ENCODE results near the gene ESYT2. TPM values are rescaled to one million over a fixed set of nuclear protein-coding genes. Genes with fewer than 3 reads are reported as not detected.

ESYT2 gene
- polyA plus RNA-seq, 4 donors: 10.0 to 37.9 (median 21.2) TPM

- no peak for DNase-seq
- H3K4me3 ChIP-seq (ENCODE audit: low read depth in 1 of 3, low read length in 3 of 3): no peak overlapping the region
- no peaks in the 10 kb centered on the region for H3K4me1 ChIP-seq (ENCODE audit: control insufficient read depth in 3 of 3, insufficient read depth in 2 of 3, low read depth in 1 of 3, low read length in 2 of 3)
- H3K9me3 ChIP-seq (ENCODE audit: control insufficient read depth in 2 of 2, insufficient read depth in 1 of 2, low read depth in 1 of 2, low read length in 1 of 2): no peaks in the 10 kb centered on the region
- no peaks in the 10 kb centered on the region for H3K27me3 ChIP-seq (ENCODE audit: control insufficient read depth in 3 of 3, insufficient read depth in 3 of 3, low read length in 3 of 3)
- FAIRE-seq: no peak
- no peak overlapping the region for H3K27ac ChIP-seq (ENCODE audit: low read depth in 1 of 3, low read length in 2 of 3)
- H3K36me3 ChIP-seq (ENCODE audit: control insufficient read depth in 3 of 3, insufficient read depth in 2 of 3, low read depth in 1 of 3, low read length in 3 of 3): peaks cover 17 to 46% (median 27%) of the 10 kb centered on the region in 3 donors
- WGBS, 3 donors: 93 to 96% (median 96%) methylated on average over 14 of the region's 14 CpGs
Measured at GRCh38 chr7:158759749-158760444, 69.4 kb downstream of the ESYT2 start.

GRCh38 chr7:158759245-158759614 lies 70.1 kb downstream of the ESYT2 start:
- 94 to 95% (median 94%) methylated on average over 4 of the region's 4 CpGs for WGBS, 3 donors
- DNase-seq (no peak), FAIRE-seq (no peak)
- Histone ChIP-seq H3K27me3 (ENCODE audit: control insufficient read depth in 3 of 3, insufficient read depth in 3 of 3, low read length in 3 of 3) (no peaks in the 10 kb centered on the region), H3K4me1 (ENCODE audit: control insufficient read depth in 3 of 3, insufficient read depth in 2 of 3, low read depth in 1 of 3, low read length in 2 of 3) (no peaks in the 10 kb centered on the region), H3K36me3 (ENCODE audit: control insufficient read depth in 3 of 3, insufficient read depth in 2 of 3, low read depth in 1 of 3, low read length in 3 of 3) (peaks cover 19 to 47% (median 24%) of the 10 kb centered on the region in 3 donors), H3K4me3 (ENCODE audit: low read depth in 1 of 3, low read length in 3 of 3) (no peak overlapping the region), H3K27ac (ENCODE audit: low read depth in 1 of 3, low read length in 2 of 3) (no peak overlapping the region), H3K9me3 (ENCODE audit: control insufficient read depth in 2 of 2, insufficient read depth in 1 of 2, low read depth in 1 of 2, low read length in 1 of 2) (no peaks in the 10 kb centered on the region)

GRCh38 chr7:158758586-158759244 lies 70.6 kb downstream of the ESYT2 start:
- H3K36me3 ChIP-seq (ENCODE audit: control insufficient read depth in 3 of 3, insufficient read depth in 2 of 3, low read depth in 1 of 3, low read length in 3 of 3): peaks cover 19 to 49% (median 21%) of the 10 kb centered on the region in 3 donors

GRCh38 chr7:158757404-158757989 lies 71.8 kb downstream of the ESYT2 start:
- H3K36me3 ChIP-seq (ENCODE audit: control insufficient read depth in 3 of 3, insufficient read depth in 2 of 3, low read depth in 1 of 3, low read length in 3 of 3): peaks cover 19 to 50% (median 19%) of the 10 kb centered on the region in 3 donors
- WGBS, 3 donors: 95 to 97% (median 97%) methylated on average over 16 of the region's 16 CpGs
- no peak for DNase-seq
- H3K4me1 ChIP-seq (ENCODE audit: control insufficient read depth in 3 of 3, insufficient read depth in 2 of 3, low read depth in 1 of 3, low read length in 2 of 3): no peaks in the 10 kb centered on the region
- H3K27ac ChIP-seq (ENCODE audit: low read depth in 1 of 3, low read length in 2 of 3): no peak overlapping the region
- no peak for FAIRE-seq
- no peak overlapping the region for H3K4me3 ChIP-seq (ENCODE audit: low read depth in 1 of 3, low read length in 3 of 3)
- no peaks in the 10 kb centered on the region for H3K27me3 ChIP-seq (ENCODE audit: control insufficient read depth in 3 of 3, insufficient read depth in 3 of 3, low read length in 3 of 3)
- no peaks in the 10 kb centered on the region for H3K9me3 ChIP-seq (ENCODE audit: control insufficient read depth in 2 of 2, insufficient read depth in 1 of 2, low read depth in 1 of 2, low read length in 1 of 2)

More at GRCh38 chr7:158758586-158759244, 70.6 kb downstream of the ESYT2 start:
- no peaks in the 10 kb centered on the region for H3K9me3 ChIP-seq (ENCODE audit: control insufficient read depth in 2 of 2, insufficient read depth in 1 of 2, low read depth in 1 of 2, low read length in 1 of 2)
- FAIRE-seq: no peak
- H3K27me3 ChIP-seq (ENCODE audit: control insufficient read depth in 3 of 3, insufficient read depth in 3 of 3, low read length in 3 of 3): no peaks in the 10 kb centered on the region
- no peak overlapping the region for H3K4me3 ChIP-seq (ENCODE audit: low read depth in 1 of 3, low read length in 3 of 3)
- 91 to 97% (median 97%) methylated on average over 16 of the region's 16 CpGs for WGBS, 3 donors
- H3K4me1 ChIP-seq (ENCODE audit: control insufficient read depth in 3 of 3, insufficient read depth in 2 of 3, low read depth in 1 of 3, low read length in 2 of 3): no peaks in the 10 kb centered on the region
- no peak for DNase-seq
- no peak overlapping the region for H3K27ac ChIP-seq (ENCODE audit: low read depth in 1 of 3, low read length in 2 of 3)

GRCh38 chr7:158754746-158755444 lies 74.4 kb downstream of the ESYT2 start:
- no peak overlapping the region for H3K4me3 ChIP-seq (ENCODE audit: low read depth in 1 of 3, low read length in 3 of 3)
- no peaks in the 10 kb centered on the region for H3K9me3 ChIP-seq (ENCODE audit: control insufficient read depth in 2 of 2, insufficient read depth in 1 of 2, low read depth in 1 of 2, low read length in 1 of 2)
- DNase-seq (no peak), FAIRE-seq (no peak)
- no peak overlapping the region for H3K27ac ChIP-seq (ENCODE audit: low read depth in 1 of 3, low read length in 2 of 3)
- H3K27me3 ChIP-seq (ENCODE audit: control insufficient read depth in 3 of 3, insufficient read depth in 3 of 3, low read length in 3 of 3): no peaks in the 10 kb centered on the region
- 87 to 92% (median 88%) methylated on average over 11 of the region's 11 CpGs for WGBS, 3 donors
- no peaks in the 10 kb centered on the region for H3K4me1 ChIP-seq (ENCODE audit: control insufficient read depth in 3 of 3, insufficient read depth in 2 of 3, low read depth in 1 of 3, low read length in 2 of 3)
- peaks cover 9 to 35% (median 19%) of the 10 kb centered on the region in 3 donors for H3K36me3 ChIP-seq (ENCODE audit: control insufficient read depth in 3 of 3, insufficient read depth in 2 of 3, low read depth in 1 of 3, low read length in 3 of 3)

GRCh38 chr7:158753900-158754299 lies 75.4 kb downstream of the ESYT2 start:
- FAIRE-seq: no peak

GRCh38 chr7:158751751-158752150 lies 77.6 kb downstream of the ESYT2 start:
- 89 to 98% (median 92%) methylated on average over 3 of the region's 3 CpGs for WGBS, 3 donors
- no peaks in the 10 kb centered on the region for H3K4me1 ChIP-seq (ENCODE audit: control insufficient read depth in 3 of 3, insufficient read depth in 2 of 3, low read depth in 1 of 3, low read length in 2 of 3)
- FAIRE-seq (no peak), DNase-seq (no peak)
- peaks cover 13 to 35% (median 16%) of the 10 kb centered on the region in 3 donors for H3K36me3 ChIP-seq (ENCODE audit: control insufficient read depth in 3 of 3, insufficient read depth in 2 of 3, low read depth in 1 of 3, low read length in 3 of 3)
- H3K27ac ChIP-seq (ENCODE audit: low read depth in 1 of 3, low read length in 2 of 3): no peak overlapping the region
- H3K27me3 ChIP-seq (ENCODE audit: control insufficient read depth in 3 of 3, insufficient read depth in 3 of 3, low read length in 3 of 3): no peaks in the 10 kb centered on the region
- H3K4me3 ChIP-seq (ENCODE audit: low read depth in 1 of 3, low read length in 3 of 3): no peak overlapping the region
- no peaks in the 10 kb centered on the region for H3K9me3 ChIP-seq (ENCODE audit: control insufficient read depth in 2 of 2, insufficient read depth in 1 of 2, low read depth in 1 of 2, low read length in 1 of 2)

More at GRCh38 chr7:158753900-158754299, 75.4 kb downstream of the ESYT2 start:
- H3K9me3 ChIP-seq (ENCODE audit: control insufficient read depth in 2 of 2, insufficient read depth in 1 of 2, low read depth in 1 of 2, low read length in 1 of 2): no peaks in the 10 kb centered on the region
- no peaks in the 10 kb centered on the region for H3K4me1 ChIP-seq (ENCODE audit: control insufficient read depth in 3 of 3, insufficient read depth in 2 of 3, low read depth in 1 of 3, low read length in 2 of 3)
- H3K4me3 ChIP-seq (ENCODE audit: low read depth in 1 of 3, low read length in 3 of 3): no peak overlapping the region
- H3K27me3 ChIP-seq (ENCODE audit: control insufficient read depth in 3 of 3, insufficient read depth in 3 of 3, low read length in 3 of 3): no peaks in the 10 kb centered on the region
- DNase-seq: no peak
- 95 to 98% (median 96%) methylated on average over 5 of the region's 5 CpGs for WGBS, 3 donors
- H3K36me3 ChIP-seq (ENCODE audit: control insufficient read depth in 3 of 3, insufficient read depth in 2 of 3, low read depth in 1 of 3, low read length in 3 of 3): peaks cover 14 to 39% (median 17%) of the 10 kb centered on the region in 3 donors
- H3K27ac ChIP-seq (ENCODE audit: low read depth in 1 of 3, low read length in 2 of 3): no peak overlapping the region

- FAIRE-seq: no peak
- no peaks in the 10 kb centered on the region for H3K4me1 ChIP-seq (ENCODE audit: control insufficient read depth in 3 of 3, insufficient read depth in 2 of 3, low read depth in 1 of 3, low read length in 2 of 3)
- 87 to 98% (median 96%) methylated on average over 2 of the region's 2 CpGs for WGBS, 3 donors
- no peak overlapping the region for H3K27ac ChIP-seq (ENCODE audit: low read depth in 1 of 3, low read length in 2 of 3)
- H3K9me3 ChIP-seq (ENCODE audit: control insufficient read depth in 2 of 2, insufficient read depth in 1 of 2, low read depth in 1 of 2, low read length in 1 of 2): no peaks in the 10 kb centered on the region
- no peak overlapping the region for H3K4me3 ChIP-seq (ENCODE audit: low read depth in 1 of 3, low read length in 3 of 3)
- peaks cover 13 to 39% (median 16%) of the 10 kb centered on the region in 3 donors for H3K36me3 ChIP-seq (ENCODE audit: control insufficient read depth in 3 of 3, insufficient read depth in 2 of 3, low read depth in 1 of 3, low read length in 3 of 3)
- DNase-seq: no peak
- no peaks in the 10 kb centered on the region for H3K27me3 ChIP-seq (ENCODE audit: control insufficient read depth in 3 of 3, insufficient read depth in 3 of 3, low read length in 3 of 3)
Measured at GRCh38 chr7:158751199-158751598, 78.1 kb downstream of the ESYT2 start.

All from small intestine (tissue), 7 donors.